ENCODE data around the gene TRPV5.

TRPV5 gene

DNA sequence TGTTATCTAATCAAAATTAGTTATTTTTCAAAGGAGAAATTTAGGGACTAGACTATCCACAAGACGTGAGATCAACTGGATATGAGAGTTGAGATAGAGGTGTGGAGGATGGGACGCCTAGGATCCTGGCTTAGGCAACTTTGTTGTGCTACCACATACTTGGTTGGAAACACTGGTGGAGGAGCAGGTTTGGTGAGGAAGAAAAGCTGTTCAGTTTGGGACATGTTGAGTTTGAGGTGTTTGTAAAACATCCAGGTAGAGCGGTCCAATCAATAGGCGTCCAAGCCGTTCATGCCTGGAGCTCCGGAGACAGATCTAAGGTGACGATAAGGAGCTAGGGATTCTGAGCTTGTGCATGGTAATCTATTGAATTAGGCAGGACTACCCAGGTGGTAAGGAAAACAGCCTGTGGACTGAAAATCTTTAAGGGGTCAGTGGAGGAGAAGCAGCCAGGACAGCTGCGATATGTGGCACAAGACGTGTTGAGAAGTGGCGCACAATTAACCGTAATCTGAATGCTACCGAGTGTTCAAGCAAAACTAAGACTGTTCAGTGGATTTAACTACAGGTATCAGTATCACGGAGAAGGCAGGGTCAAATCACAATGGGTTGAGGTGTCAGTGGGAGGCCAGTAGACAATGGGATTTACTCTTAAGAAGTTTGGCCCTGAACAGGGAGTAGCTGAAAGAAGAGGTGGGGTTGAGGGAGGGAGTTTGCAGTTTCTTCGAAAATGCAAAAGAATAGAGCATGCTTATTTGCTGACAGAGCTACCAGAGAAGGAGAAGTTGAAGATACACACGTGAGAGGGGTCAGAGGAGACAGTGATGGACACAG lies 31.9 kb downstream of the TRPV5 start:
- H3K36me3 ChIP-seq (ENCODE audit: control insufficient read depth, insufficient read depth, low read length): no peaks in the 10 kb centered on the region
- no peak for DNase-seq (ENCODE audit: extremely low read depth, insufficient read length)
- TF ChIP-seq, protein P1, sequence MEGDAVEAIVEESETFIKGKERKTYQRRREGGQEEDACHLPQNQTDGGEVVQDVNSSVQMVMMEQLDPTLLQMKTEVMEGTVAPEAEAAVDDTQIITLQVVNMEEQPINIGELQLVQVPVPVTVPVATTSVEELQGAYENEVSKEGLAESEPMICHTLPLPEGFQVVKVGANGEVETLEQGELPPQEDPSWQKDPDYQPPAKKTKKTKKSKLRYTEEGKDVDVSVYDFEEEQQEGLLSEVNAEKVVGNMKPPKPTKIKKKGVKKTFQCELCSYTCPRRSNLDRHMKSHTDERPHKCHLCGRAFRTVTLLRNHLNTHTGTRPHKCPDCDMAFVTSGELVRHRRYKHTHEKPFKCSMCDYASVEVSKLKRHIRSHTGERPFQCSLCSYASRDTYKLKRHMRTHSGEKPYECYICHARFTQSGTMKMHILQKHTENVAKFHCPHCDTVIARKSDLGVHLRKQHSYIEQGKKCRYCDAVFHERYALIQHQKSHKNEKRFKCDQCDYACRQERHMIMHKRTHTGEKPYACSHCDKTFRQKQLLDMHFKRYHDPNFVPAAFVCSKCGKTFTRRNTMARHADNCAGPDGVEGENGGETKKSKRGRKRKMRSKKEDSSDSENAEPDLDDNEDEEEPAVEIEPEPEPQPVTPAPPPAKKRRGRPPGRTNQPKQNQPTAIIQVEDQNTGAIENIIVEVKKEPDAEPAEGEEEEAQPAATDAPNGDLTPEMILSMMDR (IDR thresholded peaks at IDR 0.05; ENCODE audit: insufficient read depth, low read length, poor library complexity, severe bottlenecking): no peak
- no peak overlapping the region for H3K4me3 ChIP-seq (replicated peaks; ENCODE audit: low read depth, low read length)
- H3K27me3 ChIP-seq (replicated peaks; ENCODE audit: control insufficient read depth, insufficient read depth, low read length): no peaks in the 10 kb centered on the region; the same call in 1 of the 2 replicates

DNA sequence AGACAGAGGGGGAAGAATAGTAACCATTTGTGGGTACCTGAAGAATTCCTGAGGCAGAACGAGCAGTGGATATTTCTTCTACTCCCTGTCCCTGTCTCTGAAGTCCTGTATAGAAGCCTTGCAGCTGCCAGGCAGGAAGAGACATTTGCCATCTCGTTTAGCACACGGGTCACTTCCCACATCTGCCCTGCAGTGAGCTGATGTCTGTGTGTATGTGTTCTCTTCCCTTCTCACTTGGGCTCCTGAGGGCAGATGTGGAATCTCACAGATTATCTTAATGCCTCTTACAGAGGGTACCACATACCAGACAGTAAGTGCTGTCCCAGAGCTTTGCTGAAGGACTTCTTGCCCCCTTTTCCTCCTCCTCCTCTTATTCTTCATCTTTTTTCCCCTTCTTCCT lies 33.9 kb downstream of the TRPV5 start:
- no peak overlapping the region for H3K4me3 ChIP-seq (replicated peaks; ENCODE audit: low read depth, low read length)
- no peaks in the 10 kb centered on the region for H3K36me3 ChIP-seq (ENCODE audit: control insufficient read depth, insufficient read depth, low read length)
- DNase-seq (ENCODE audit: extremely low read depth, insufficient read length): no peak
- no peaks in the 10 kb centered on the region; the same call in 1 of the 2 replicates for H3K27me3 ChIP-seq (replicated peaks; ENCODE audit: control insufficient read depth, insufficient read depth, low read length)
- TF ChIP-seq, protein P1 (IDR thresholded peaks at IDR 0.05; ENCODE audit: insufficient read depth, low read length, poor library complexity, severe bottlenecking): no peak

DNA sequence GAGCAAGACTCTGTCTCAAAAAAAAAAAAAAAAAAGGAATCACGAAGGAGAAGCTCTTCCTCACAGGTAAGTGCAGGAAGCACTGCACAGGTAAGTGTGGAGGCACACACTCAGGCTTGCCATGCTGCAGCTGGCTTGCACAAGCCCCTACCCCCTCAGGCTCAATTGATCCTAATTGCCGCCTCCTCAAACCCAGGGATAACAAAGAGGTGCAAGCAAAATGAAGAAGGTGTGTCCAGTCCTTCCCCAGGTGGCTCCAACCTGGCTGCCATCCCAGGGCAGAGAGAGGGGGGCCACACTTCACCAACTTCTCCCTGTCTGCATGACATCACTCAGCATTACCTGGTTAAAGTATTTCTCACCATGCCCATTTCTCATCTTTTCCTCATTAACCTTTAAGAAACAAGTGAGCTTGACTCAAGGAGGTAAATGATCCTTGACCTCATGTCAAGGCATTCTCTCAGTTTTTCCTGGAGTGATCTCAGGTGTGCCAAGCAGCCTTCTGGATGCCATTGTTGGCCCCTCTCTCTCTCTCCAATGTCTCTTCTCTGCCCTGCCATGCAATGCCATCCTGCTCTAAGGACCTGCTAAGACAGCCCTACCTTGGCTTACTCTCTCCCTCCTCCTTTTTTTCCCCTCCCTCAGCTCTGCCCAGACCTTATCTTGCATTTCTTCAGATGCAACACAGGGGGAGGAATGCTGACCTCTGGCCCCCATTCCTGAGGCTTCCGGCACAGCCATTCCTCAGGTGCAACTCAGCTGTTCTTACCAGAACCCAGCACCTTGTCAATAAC lies 35.0 kb downstream of the TRPV5 start:
- no peak for DNase-seq (ENCODE audit: extremely low read depth, insufficient read length)
- TF ChIP-seq, protein P1 (IDR thresholded peaks at IDR 0.05; ENCODE audit: insufficient read depth, low read length, poor library complexity, severe bottlenecking): no peak
- no peak overlapping the region for H3K4me3 ChIP-seq (replicated peaks; ENCODE audit: low read depth, low read length)
- no peaks in the 10 kb centered on the region for H3K36me3 ChIP-seq (ENCODE audit: control insufficient read depth, insufficient read depth, low read length)
- H3K27me3 ChIP-seq (replicated peaks; ENCODE audit: control insufficient read depth, insufficient read depth, low read length): no peaks in the 10 kb centered on the region; the same call in none of the 2 replicates

DNA sequence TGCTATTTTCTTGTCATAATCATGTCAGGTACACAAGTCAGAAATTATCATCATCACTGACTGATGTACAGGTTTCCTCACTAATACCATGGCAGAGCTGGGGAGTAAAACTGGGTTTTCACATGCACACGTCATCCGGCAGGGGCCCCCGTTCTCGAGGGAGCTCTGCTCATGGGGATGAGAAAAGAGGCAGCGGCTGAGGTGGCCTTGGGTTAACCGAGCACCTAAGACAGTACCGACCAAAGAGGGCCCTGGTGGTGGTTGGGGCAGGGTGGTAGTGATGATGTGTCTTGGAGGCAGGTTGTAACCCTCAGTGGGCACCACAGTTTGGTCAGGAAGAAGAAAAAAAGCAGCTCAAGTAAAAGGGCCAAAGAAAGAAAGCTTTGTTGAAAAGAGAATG lies 35.9 kb downstream of the TRPV5 start:
- Histone ChIP-seq H3K36me3 (ENCODE audit: control insufficient read depth, insufficient read depth, low read length) (no peaks in the 10 kb centered on the region), H3K4me3 (replicated peaks; ENCODE audit: low read depth, low read length) (no peak overlapping the region), H3K27me3 (replicated peaks; ENCODE audit: control insufficient read depth, insufficient read depth, low read length) (no peaks in the 10 kb centered on the region; the same call in none of the 2 replicates)
- TF ChIP-seq, protein P1 (IDR thresholded peaks at IDR 0.05; ENCODE audit: insufficient read depth, low read length, poor library complexity, severe bottlenecking): no peak
- no peak for DNase-seq (ENCODE audit: extremely low read depth, insufficient read length)

DNA sequence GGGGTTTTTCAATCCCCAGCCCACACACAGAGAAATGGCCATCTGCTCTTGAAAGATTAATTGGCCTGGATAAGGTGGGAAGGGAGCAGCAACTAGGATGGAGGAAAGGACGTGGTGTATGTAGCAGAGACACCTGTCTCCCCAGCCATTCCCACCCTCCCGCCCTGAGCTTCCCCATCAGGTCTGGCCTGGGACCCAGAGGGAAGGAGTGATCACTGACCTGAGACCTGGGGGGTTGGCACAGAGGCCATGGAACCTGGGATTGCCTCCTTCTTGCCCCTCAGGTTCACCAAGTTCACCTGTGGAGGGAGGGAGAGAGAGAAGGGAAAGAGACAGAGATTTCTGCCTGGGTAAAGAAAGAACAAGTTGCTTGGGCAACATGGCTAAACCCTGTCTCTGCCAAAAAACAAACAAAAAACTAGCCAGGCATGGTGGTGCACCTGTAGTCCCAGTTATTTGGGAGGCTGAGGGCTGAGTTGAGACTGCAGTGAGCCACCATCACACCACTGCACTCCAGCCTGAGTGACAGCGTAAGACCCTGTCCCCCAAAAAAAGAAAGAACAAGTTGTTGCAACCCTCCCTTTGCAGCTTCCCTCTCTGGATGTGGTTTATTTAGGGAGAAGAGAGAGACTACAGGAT lies 36.7 kb downstream of the TRPV5 start:
- DNase-seq (ENCODE audit: extremely low read depth, insufficient read length): no peak
- Histone ChIP-seq H3K4me3 (replicated peaks; ENCODE audit: low read depth, low read length) (no peak overlapping the region), H3K27me3 (replicated peaks; ENCODE audit: control insufficient read depth, insufficient read depth, low read length) (no peaks in the 10 kb centered on the region; the same call in none of the 2 replicates), H3K36me3 (ENCODE audit: control insufficient read depth, insufficient read depth, low read length) (no peaks in the 10 kb centered on the region)
- TF ChIP-seq, protein P1 (IDR thresholded peaks at IDR 0.05; ENCODE audit: insufficient read depth, low read length, poor library complexity, severe bottlenecking): no peak

Measured in GM06990 (cell line).